Endothelial cell of umbilical vein (primary cell): ENCODE results near the gene WSB2. TPM values are rescaled to one million over a fixed set of nuclear protein-coding genes. Genes with fewer than 3 reads are reported as not detected.

ENCODE experiments used
- BruUV-seq: library from RNA; stranded (reverse); fragments of 400-500 nt; replicated peaks from 2 replicates; lab custom pipeline; 2021; lab: Mats Ljungman, UMichigan
- CTCF ChIA-PET: fragments of 300-600, 350-600 bp; sonication (Branson Sonifier 250); formaldehyde crosslinking; loops from one replicate; lab custom pipeline; 2021; ENCODE audit warnings: antibody characterized with exemption, inconsistent platforms; lab: Charles Lee
- POLR2A ChIA-PET: fragments of 300-600, 350-600 bp; sonication (Branson Sonifier 250); formaldehyde crosslinking; loops from one replicate; lab custom pipeline; 2021; ENCODE audit warnings: antibody characterized with exemption, inconsistent platforms; lab: Charles Lee
- DNase-seq: peaks from one replicate; pipeline ENCODE4 v3.0.0-alpha.2; 2011; ENCODE audit warnings: low read depth, low spot score
- FAIRE-seq: peaks from 2 replicates; lab custom pipeline; 2011; peaks lifted over from hg19 to GRCh38; lab: Jason Lieb, UNC
- H2AFZ ChIP-seq: 2 replicates; pipeline ENCODE4 v1.6.0; 2012; ENCODE audit warnings: low read depth, low read length, control low read depth, inconsistent platforms
- H3K27ac ChIP-seq: 2 replicates; pipeline ENCODE4 v1.5.1; 2011; ENCODE audit warnings: low read depth, mild to moderate bottlenecking, control low read depth, low read length, moderate library complexity; ENCODE audit not compliant: insufficient read depth
- H3K27me3 ChIP-seq, 2 experiments: 2 replicates each; pipeline versions ENCODE4 v1.6.0 to v1.6.1; 2011; ENCODE audit warnings: low read length in 2 of 2, mixed read lengths in 1 of 2; ENCODE audit not compliant: control insufficient read depth in 2 of 2, insufficient read depth in 2 of 2
- H3K36me3 ChIP-seq, 2 experiments: 2 replicates in 1 of 2; 3 replicates in 1 of 2; pipeline ENCODE4 v1.5.1; 2011; ENCODE audit warnings: low read length in 2 of 2, mild to moderate bottlenecking in 1 of 2, moderate library complexity in 1 of 2; ENCODE audit not compliant: control insufficient read depth in 2 of 2, insufficient read depth in 2 of 2; ENCODE audit errors: extremely low read depth in 1 of 2
- H3K4me1 ChIP-seq: 3 replicates; pipeline ENCODE4 v1.5.1; 2011; ENCODE audit warnings: mild to moderate bottlenecking, low read length; ENCODE audit not compliant: control insufficient read depth, insufficient read depth; ENCODE audit errors: extremely low read depth
- H3K4me2 ChIP-seq: 2 replicates; pipeline ENCODE4 v1.6.1; 2011; ENCODE audit warnings: low read length, control low read depth, mixed read lengths; ENCODE audit not compliant: insufficient read depth
- H3K4me3 ChIP-seq, 3 experiments: fragments of 200-600 bp in 1 of 3; sonication (generic), shearing (Covaris generic) in 1 of 3; replicated peaks in 1 of 3; 2 replicates each; pipeline ENCODE4 v1.5.1; 2011 to 2016; ENCODE audit warnings: control low read depth in 3 of 3, low read length in 3 of 3, mild to moderate bottlenecking in 2 of 3, inconsistent platforms in 1 of 3, low read depth in 1 of 3, moderate library complexity in 1 of 3; ENCODE audit not compliant: insufficient read depth in 1 of 3
- H3K79me2 ChIP-seq: 2 replicates; pipeline ENCODE4 v1.6.0; 2012; ENCODE audit warnings: low read length, inconsistent platforms; ENCODE audit not compliant: control insufficient read depth, insufficient read depth
- H3K9ac ChIP-seq: replicated peaks from 2 replicates; pipeline ENCODE3; 2011; ENCODE audit warnings: low read length, control low read depth; ENCODE audit not compliant: insufficient read depth; ENCODE audit errors: extremely low read depth
- H3K9me1 ChIP-seq: replicated peaks from 3 replicates; pipeline ENCODE4 v1.6.0; 2011; ENCODE audit warnings: mild to moderate bottlenecking, low read length; ENCODE audit not compliant: control insufficient read depth, insufficient read depth; ENCODE audit errors: extremely low read depth
- H3K9me3 ChIP-seq: replicated peaks from 2 replicates; pipeline ENCODE4 v1.5.1; 2012; ENCODE audit warnings: low read length, inconsistent platforms; ENCODE audit not compliant: control insufficient read depth, insufficient read depth
- H4K20me1 ChIP-seq: replicated peaks from 2 replicates; pipeline ENCODE3; 2011; ENCODE audit warnings: mild to moderate bottlenecking, low read length; ENCODE audit not compliant: control insufficient read depth, insufficient read depth; ENCODE audit errors: extremely low read depth
- CTCF ChIP-seq, 2 donors: IDR thresholded peaks; 1 replicate in 1 of 2; 2 replicates in 1 of 2; pipeline ENCODE4 v1.5.1; 2011; ENCODE audit warnings: low read length in 2 of 2, mild to moderate bottlenecking in 2 of 2, moderate library complexity in 2 of 2, control low read depth in 1 of 2, inconsistent platforms in 1 of 2, low read depth in 1 of 2; ENCODE audit not compliant: insufficient read depth in 1 of 2; ENCODE audit errors: extremely low read depth in 1 of 2
- EZH2 ChIP-seq: IDR thresholded peaks from 2 replicates; pipeline ENCODE4 v1.6.1; 2012; ENCODE audit warnings: borderline replicate concordance, low read depth, mild to moderate bottlenecking, moderate library complexity, low read length, inconsistent platforms; ENCODE audit not compliant: severe bottlenecking
- FOS ChIP-seq: IDR thresholded peaks from 2 replicates; pipeline ENCODE4 v1.6.1; 2011; ENCODE audit warnings: mild to moderate bottlenecking, low read length, moderate library complexity, borderline replicate concordance; ENCODE audit not compliant: insufficient read depth
- GATA2 ChIP-seq: IDR thresholded peaks from 2 replicates; pipeline ENCODE4 v1.7.0; 2011; ENCODE audit warnings: low read depth, mild to moderate bottlenecking, moderate library complexity, mixed read lengths, low read length; ENCODE audit not compliant: insufficient read length, insufficient read depth
- JUN ChIP-seq: IDR thresholded peaks from 2 replicates; pipeline ENCODE4 v1.6.1; 2011; ENCODE audit warnings: borderline replicate concordance, low read depth; ENCODE audit not compliant: insufficient read length, insufficient read depth
- MAX ChIP-seq: IDR thresholded peaks from 2 replicates; pipeline ENCODE4 v1.6.1; 2011; ENCODE audit not compliant: insufficient read depth, insufficient read length
- MYC ChIP-seq: IDR thresholded peaks from one replicate; pipeline ENCODE4 v1.6.1; 2011; ENCODE audit warnings: mild to moderate bottlenecking, low read depth, low read length
- POLR2A ChIP-seq: IDR thresholded peaks from 2 replicates; pipeline ENCODE4 v1.6.1; 2012; ENCODE audit warnings: low read depth, mild to moderate bottlenecking, control low read depth, low read length
- POLR2AphosphoS5 ChIP-seq: IDR thresholded peaks from 2 replicates; pipeline ENCODE4 v1.6.1; 2012; ENCODE audit warnings: low read depth, mild to moderate bottlenecking, control low read depth, low read length, moderate library complexity; ENCODE audit not compliant: insufficient read depth
- dilution Hi-C: fragments of 300-500 bp; cut with MboI; formaldehyde crosslinking; loops from one replicate; pipeline ENCODE4 v1.15.0; 2019; ENCODE audit warnings: low sequenced_read_pairs; ENCODE audit not compliant: extremely low pct_ligation_motif_present
- intact Hi-C: fragments of 100-400 bp; cut with micrococcal nuclease; formaldehyde crosslinking; loops from one replicate; pipeline ENCODE4 v1.10.0; 2022
- polyA plus RNA-seq, 4 experiments: library from polyadenylated mRNA; depleted of rRNA in 3 of 4; stranded (reverse) in 3 of 4; unstranded in 1 of 4; fragments of >200 nt; gene quantifications; 2 replicates each; pipeline versions ENCODE4 v1.2.1 to v1.2.3, GENCODE V29; 2011 to 2012; ENCODE audit warnings: missing spikeins in 1 of 4
- total RNA-seq: library from RNA; stranded (reverse); gene quantifications from 2 replicates; pipeline ENCODE4 v1.2.3, GENCODE V29; 2021

Gene WSB2
- total and polyA plus RNA-seq, 2 donors (not counting 3 experiments of a cell fraction or from before 2014, with no cell fraction given), result 73.6 to 107 TPM

GRCh38 chr12:118060301-118061010 lies 523 bp downstream of the WSB2 start:
- Histone ChIP-seq H2AFZ (no peak overlapping the region), H3K9ac (peak overlapping the region; percentile 87), H3K27me3 (no peaks in the 10 kb centered on the region), H3K36me3 (no peaks in the 10 kb centered on the region), H3K4me3 (peak overlapping the region; percentile 50 to 79 (median 61)), H3K9me3 (no peaks in the 10 kb centered on the region), H3K4me1 (peaks cover 17% of the 10 kb centered on the region), H4K20me1 (no peaks in the 10 kb centered on the region), H3K27ac (peak overlapping the region; percentile 64), H3K9me1 (no peaks in the 10 kb centered on the region), H3K79me2 (peaks cover 28% of the 10 kb centered on the region), H3K4me2 (peak overlapping the region; percentile 64)
- TF ChIP-seq EZH2, result no peak
- TF ChIP-seq POLR2AphosphoS5, result no peak
- no peak for TF ChIP-seq MYC
- no peak for TF ChIP-seq JUN
- no peak for TF ChIP-seq MAX
- no peak for TF ChIP-seq FOS
- TF ChIP-seq POLR2A, result no peak
- no peak for TF ChIP-seq GATA2
- no peak for TF ChIP-seq CTCF (IDR thresholded peaks at IDR 0.05; ENCODE audit: extremely low read depth in 1 of 2, insufficient read depth in 1 of 2, low read depth in 1 of 2, low read length in 2 of 2)
- BruUV-seq, result no TSS peak
- ChIA-PET CTCF (interaction anchor here (0.7 to 2.3 kb wide), 6 partner anchors 25 to 186 kb away, joined by 3 to 7 read pairs (median 4); no protein-coding TSS in a partner anchor), POLR2A (no interaction called here)
- intact Hi-C loops (loop anchor here (1.0 kb wide), 2 partner anchors 44 kb away; partner anchors contain the start of genes RFC5 and VSIG10), dilution Hi-C loops (no loop called here)
- DNase-seq (peak; percentile 40), FAIRE-seq (peak; percentile 37)
